RWPE1 (cell line): ENCODE results near the gene ESRP2.

Experiments
- CTCF ChIA-PET: fragments of 350-600 bp; sonication (Branson Sonifier 250); formaldehyde crosslinking; extraction: SDS; loops from one replicate; lab custom pipeline; 2021; lab: Yijun Ruan, JAX
- POLR2A ChIA-PET: fragments of 400-600 bp; formaldehyde crosslinking; extraction: SDS; loops from one replicate; lab custom pipeline; 2020; ENCODE audit warnings: antibody characterized with exemption; ENCODE audit not compliant: low non-redundant PET; lab: Yijun Ruan, JAX
- DNase-seq: peaks from one replicate; pipeline ENCODE4 v3.0.0; 2012; ENCODE audit warnings: low spot score
- H3K27ac ChIP-seq: fragments of 450-650 bp; 2 replicates; pipeline ENCODE4 v1.5.1; 2017
- TF ChIP-seq, protein P1 (sequence below): fragments of 450-650 bp; conservative IDR thresholded peaks from 2 replicates; pipeline ENCODE4 v1.5.1; 2017; ENCODE audit warnings: low read depth, mild to moderate bottlenecking

Gene ESRP2

GRCh38 chr16:68197250-68197649 lies 38.7 kb downstream of the ESRP2 start:
- TF ChIP-seq, protein P1, sequence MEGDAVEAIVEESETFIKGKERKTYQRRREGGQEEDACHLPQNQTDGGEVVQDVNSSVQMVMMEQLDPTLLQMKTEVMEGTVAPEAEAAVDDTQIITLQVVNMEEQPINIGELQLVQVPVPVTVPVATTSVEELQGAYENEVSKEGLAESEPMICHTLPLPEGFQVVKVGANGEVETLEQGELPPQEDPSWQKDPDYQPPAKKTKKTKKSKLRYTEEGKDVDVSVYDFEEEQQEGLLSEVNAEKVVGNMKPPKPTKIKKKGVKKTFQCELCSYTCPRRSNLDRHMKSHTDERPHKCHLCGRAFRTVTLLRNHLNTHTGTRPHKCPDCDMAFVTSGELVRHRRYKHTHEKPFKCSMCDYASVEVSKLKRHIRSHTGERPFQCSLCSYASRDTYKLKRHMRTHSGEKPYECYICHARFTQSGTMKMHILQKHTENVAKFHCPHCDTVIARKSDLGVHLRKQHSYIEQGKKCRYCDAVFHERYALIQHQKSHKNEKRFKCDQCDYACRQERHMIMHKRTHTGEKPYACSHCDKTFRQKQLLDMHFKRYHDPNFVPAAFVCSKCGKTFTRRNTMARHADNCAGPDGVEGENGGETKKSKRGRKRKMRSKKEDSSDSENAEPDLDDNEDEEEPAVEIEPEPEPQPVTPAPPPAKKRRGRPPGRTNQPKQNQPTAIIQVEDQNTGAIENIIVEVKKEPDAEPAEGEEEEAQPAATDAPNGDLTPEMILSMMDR: no peak
- no peak for DNase-seq
- ChIA-PET POLR2A (no interaction called here), CTCF (interaction anchor here (0.6 kb wide), 1 partner anchor 1437 kb away, joined by 5 read pairs; no protein-coding TSS in a partner anchor)
- no peak overlapping the region for H3K27ac ChIP-seq

DNA sequence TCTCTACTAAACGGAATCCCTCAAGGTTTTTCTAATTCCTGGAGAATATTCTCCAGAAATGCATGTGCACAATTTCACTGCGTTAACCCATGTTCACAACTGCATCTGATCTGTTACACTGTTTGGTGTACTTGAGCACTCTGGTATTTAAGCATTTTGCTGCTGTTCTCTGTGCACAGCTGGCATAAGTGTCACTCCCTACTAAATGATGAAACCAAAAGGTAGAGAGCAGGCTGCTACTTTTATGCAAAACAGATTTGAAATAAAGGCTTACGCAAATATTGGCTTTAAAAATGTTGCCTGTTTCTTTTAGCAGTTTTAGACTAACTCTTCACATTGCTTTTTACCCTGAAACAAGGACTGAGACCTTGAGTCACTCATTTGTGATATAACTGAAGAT lies 41.7 kb downstream of the ESRP2 start:
- no peak overlapping the region for H3K27ac ChIP-seq
- no peak for DNase-seq
- TF ChIP-seq, protein P1: no peak
- ChIA-PET CTCF (interaction anchor here (0.6 to 0.7 kb wide), 3 partner anchors 33 to 1151 kb away, joined by 3 to 7 read pairs (median 3); no protein-coding TSS in a partner anchor), POLR2A (no interaction called here)

DNA sequence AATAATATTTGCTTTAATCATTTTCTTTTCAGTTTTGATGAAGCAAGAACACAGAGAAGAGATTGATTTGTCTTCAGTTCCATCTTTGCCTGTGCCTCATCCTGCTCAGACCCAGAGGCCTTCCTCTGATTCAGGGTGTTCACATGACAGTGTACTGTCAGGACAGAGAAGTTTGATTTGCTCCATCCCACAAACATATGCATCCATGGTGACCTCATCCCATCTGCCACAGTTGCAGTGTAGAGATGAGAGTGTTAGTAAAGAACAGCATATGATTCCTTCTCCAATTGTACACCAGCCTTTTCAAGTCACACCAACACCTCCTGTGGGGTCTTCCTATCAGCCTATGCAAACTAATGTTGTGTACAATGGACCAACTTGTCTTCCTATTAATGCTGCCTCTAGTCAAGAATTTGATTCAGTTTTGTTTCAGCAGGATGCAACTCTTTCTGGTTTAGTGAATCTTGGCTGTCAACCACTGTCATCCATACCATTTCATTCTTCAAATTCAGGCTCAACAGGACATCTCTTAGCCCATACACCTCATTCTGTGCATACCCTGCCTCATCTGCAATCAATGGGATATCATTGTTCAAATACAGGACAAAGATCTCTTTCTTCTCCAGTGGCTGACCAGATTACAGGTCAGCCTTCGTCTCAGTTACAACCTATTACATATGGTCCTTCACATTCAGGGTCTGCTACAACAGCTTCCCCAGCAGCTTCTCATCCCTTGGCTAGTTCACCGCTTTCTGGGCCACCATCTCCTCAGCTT lies 45.0 kb downstream of the ESRP2 start:
- POLR2A ChIA-PET: no interaction called here
- DNase-seq: no peak

GRCh38 chr16:68190081-68190480 lies 45.8 kb downstream of the ESRP2 start:
- ChIA-PET CTCF (no interaction called here), POLR2A (no interaction called here)
- H3K27ac ChIP-seq: no peak overlapping the region
- TF ChIP-seq, protein P1: no peak
- DNase-seq: no peak

More for the DNA sequence above, 45.0 kb downstream of the ESRP2 start:
- TF ChIP-seq, protein P1: no peak
- CTCF ChIA-PET: no interaction called here
- H3K27ac ChIP-seq: no peak overlapping the region

GRCh38 chr16:68188170-68188569 lies 47.8 kb downstream of the ESRP2 start:
- no peak overlapping the region for H3K27ac ChIP-seq
- POLR2A ChIA-PET: no interaction called here
- no peak for DNase-seq
- CTCF ChIA-PET: interaction anchor here (0.7 to 0.8 kb wide), 2 partner anchors 51 to 252 kb away, joined by 3 to 4 read pairs; no protein-coding TSS in a partner anchor
- TF ChIP-seq, protein P1: no peak

- POLR2A ChIA-PET: no interaction called here
- CTCF ChIA-PET: interaction anchor here (0.6 kb wide), 2 partner anchors 12 to 1751 kb away, joined by 3 read pairs; no protein-coding TSS in a partner anchor
- TF ChIP-seq, protein P1: no peak
- H3K27ac ChIP-seq: no peak overlapping the region
- DNase-seq: no peak
Observed at GRCh38 chr16:68187505-68187904, 48.4 kb downstream of the ESRP2 start.
